ENCODE data around the gene LAMA3.
"Not testable (repeated sequence)": the region's sequence is repeated elsewhere in the genome, so short reads cannot be mapped to it uniquely, and the experiment has no call there.

LAMA3 gene

GRCh38 chr18:23721696-23722480 lies 32.6 kb downstream of the LAMA3 start:
- H3K36me3 ChIP-seq (ENCODE audit: insufficient read depth, low read length) = no peaks in the 10 kb centered on the region
- no peak overlapping the region for H3K4me3 ChIP-seq (ENCODE audit: low read length)
- H2AFZ ChIP-seq (ENCODE audit: low read depth, low read length) = no peak overlapping the region
- no peaks in the 10 kb centered on the region for H3K9me3 ChIP-seq (ENCODE audit: low read length)
- H3K4me1 ChIP-seq (ENCODE audit: insufficient read depth, low read length) = no peaks in the 10 kb centered on the region
- peaks cover 5% of the 10 kb centered on the region for H3K27me3 ChIP-seq (ENCODE audit: insufficient read depth, low read length)

- Histone ChIP-seq H3K27me3 (ENCODE audit: insufficient read depth, low read length) (peaks cover 5% of the 10 kb centered on the region), H3K9me3 (ENCODE audit: low read length) (no peaks in the 10 kb centered on the region), H2AFZ (ENCODE audit: low read depth, low read length) (no peak overlapping the region), H3K36me3 (ENCODE audit: insufficient read depth, low read length) (no peaks in the 10 kb centered on the region), H3K4me3 (ENCODE audit: low read length) (no peak overlapping the region), H3K4me1 (ENCODE audit: insufficient read depth, low read length) (no peaks in the 10 kb centered on the region)
These were observed 33.4 kb downstream of the LAMA3 start for GRCh38 chr18:23722646-23723045.

GRCh38 chr18:23723121-23723520 lies 33.9 kb downstream of the LAMA3 start:
- Histone ChIP-seq H3K27me3 (ENCODE audit: insufficient read depth, low read length) (peaks cover 5% of the 10 kb centered on the region), H2AFZ (ENCODE audit: low read depth, low read length) (no peak overlapping the region), H3K4me1 (ENCODE audit: insufficient read depth, low read length) (no peaks in the 10 kb centered on the region), H3K36me3 (ENCODE audit: insufficient read depth, low read length) (no peaks in the 10 kb centered on the region), H3K9me3 (ENCODE audit: low read length) (no peaks in the 10 kb centered on the region), H3K4me3 (ENCODE audit: low read length) (no peak overlapping the region)

GRCh38 chr18:23724681-23725080 lies 35.4 kb downstream of the LAMA3 start:
- H3K27me3 ChIP-seq (ENCODE audit: insufficient read depth, low read length) = peaks cover 5% of the 10 kb centered on the region
- H2AFZ ChIP-seq (ENCODE audit: low read depth, low read length) = no peak overlapping the region
- H3K4me3 ChIP-seq (ENCODE audit: low read length) = no peak overlapping the region
- H3K4me1 ChIP-seq (ENCODE audit: insufficient read depth, low read length) = no peaks in the 10 kb centered on the region
- H3K36me3 ChIP-seq (ENCODE audit: insufficient read depth, low read length) = no peaks in the 10 kb centered on the region
- no peaks in the 10 kb centered on the region for H3K9me3 ChIP-seq (ENCODE audit: low read length)

GRCh38 chr18:23725351-23725750 lies 36.1 kb downstream of the LAMA3 start:
- H2AFZ ChIP-seq (ENCODE audit: low read depth, low read length) = no peak overlapping the region
- no peak overlapping the region for H3K4me3 ChIP-seq (ENCODE audit: low read length)
- no peaks in the 10 kb centered on the region for H3K9me3 ChIP-seq (ENCODE audit: low read length)
- no peaks in the 10 kb centered on the region for H3K4me1 ChIP-seq (ENCODE audit: insufficient read depth, low read length)
- peaks cover 5% of the 10 kb centered on the region for H3K27me3 ChIP-seq (ENCODE audit: insufficient read depth, low read length)
- no peaks in the 10 kb centered on the region for H3K36me3 ChIP-seq (ENCODE audit: insufficient read depth, low read length)

GRCh38 chr18:23725827-23726661 lies 36.8 kb downstream of the LAMA3 start:
- Histone ChIP-seq H2AFZ (ENCODE audit: low read depth, low read length) (no peak overlapping the region), H3K27me3 (ENCODE audit: insufficient read depth, low read length) (peaks cover 5% of the 10 kb centered on the region), H3K4me3 (ENCODE audit: low read length) (no peak overlapping the region), H3K9me3 (ENCODE audit: low read length) (no peaks in the 10 kb centered on the region), H3K36me3 (ENCODE audit: insufficient read depth, low read length) (no peaks in the 10 kb centered on the region), H3K4me1 (ENCODE audit: insufficient read depth, low read length) (no peaks in the 10 kb centered on the region)

GRCh38 chr18:23727707-23728493 lies 38.6 kb downstream of the LAMA3 start:
- Histone ChIP-seq H3K9me3 (ENCODE audit: low read length) (no peaks in the 10 kb centered on the region), H3K4me3 (ENCODE audit: low read length) (no peak overlapping the region), H3K36me3 (ENCODE audit: insufficient read depth, low read length) (no peaks in the 10 kb centered on the region), H3K4me1 (ENCODE audit: insufficient read depth, low read length) (no peaks in the 10 kb centered on the region), H2AFZ (ENCODE audit: low read depth, low read length) (no peak overlapping the region), H3K27me3 (ENCODE audit: insufficient read depth, low read length) (peaks cover 11% of the 10 kb centered on the region)

GRCh38 chr18:23730857-23731256 lies 41.6 kb downstream of the LAMA3 start:
- no peaks in the 10 kb centered on the region for H3K9me3 ChIP-seq (ENCODE audit: low read length)
- no peaks in the 10 kb centered on the region for H3K36me3 ChIP-seq (ENCODE audit: insufficient read depth, low read length)
- H3K27me3 ChIP-seq (ENCODE audit: insufficient read depth, low read length) = peaks cover 8% of the 10 kb centered on the region
- no peak overlapping the region for H3K4me3 ChIP-seq (ENCODE audit: low read length)
- H3K4me1 ChIP-seq (ENCODE audit: insufficient read depth, low read length) = no peaks in the 10 kb centered on the region
- H2AFZ ChIP-seq (ENCODE audit: low read depth, low read length) = no peak overlapping the region

GRCh38 chr18:23731861-23732260 lies 42.6 kb downstream of the LAMA3 start:
- Histone ChIP-seq H3K4me1 (ENCODE audit: insufficient read depth, low read length) (no peaks in the 10 kb centered on the region), H3K9me3 (ENCODE audit: low read length) (no peaks in the 10 kb centered on the region), H3K4me3 (ENCODE audit: low read length) (no peak overlapping the region), H3K36me3 (ENCODE audit: insufficient read depth, low read length) (no peaks in the 10 kb centered on the region), H2AFZ (ENCODE audit: low read depth, low read length) (no peak overlapping the region), H3K27me3 (ENCODE audit: insufficient read depth, low read length) (peaks cover 8% of the 10 kb centered on the region)

- Histone ChIP-seq H2AFZ (ENCODE audit: low read depth, low read length) (no peak overlapping the region), H3K27me3 (ENCODE audit: insufficient read depth, low read length) (peaks cover 11% of the 10 kb centered on the region), H3K9me3 (ENCODE audit: low read length) (no peaks in the 10 kb centered on the region), H3K4me3 (ENCODE audit: low read length) (no peak overlapping the region), H3K36me3 (ENCODE audit: insufficient read depth, low read length) (no peaks in the 10 kb centered on the region), H3K4me1 (ENCODE audit: insufficient read depth, low read length) (no peaks in the 10 kb centered on the region)
These were observed 43.2 kb downstream of the LAMA3 start for GRCh38 chr18:23732439-23732838.

GRCh38 chr18:23733265-23733664 lies 44.0 kb downstream of the LAMA3 start:
- H2AFZ ChIP-seq (ENCODE audit: low read depth, low read length); H3K4me1 ChIP-seq (ENCODE audit: insufficient read depth, low read length); H3K36me3 ChIP-seq (ENCODE audit: insufficient read depth, low read length); H3K4me3 ChIP-seq (ENCODE audit: low read length); H3K9me3 ChIP-seq (ENCODE audit: low read length): not testable (repeated sequence)
- peaks cover 11% of the 10 kb centered on the region for H3K27me3 ChIP-seq (ENCODE audit: insufficient read depth, low read length)

- Histone ChIP-seq H2AFZ (ENCODE audit: low read depth, low read length) (no peak overlapping the region), H3K4me3 (ENCODE audit: low read length) (no peak overlapping the region), H3K27me3 (ENCODE audit: insufficient read depth, low read length) (peaks cover 13% of the 10 kb centered on the region), H3K9me3 (ENCODE audit: low read length) (no peaks in the 10 kb centered on the region), H3K36me3 (ENCODE audit: insufficient read depth, low read length) (no peaks in the 10 kb centered on the region), H3K4me1 (ENCODE audit: insufficient read depth, low read length) (no peaks in the 10 kb centered on the region)
These were observed 44.6 kb downstream of the LAMA3 start for GRCh38 chr18:23733895-23734294.

GRCh38 chr18:23735021-23735464 lies 45.8 kb downstream of the LAMA3 start:
- no peaks in the 10 kb centered on the region for H3K36me3 ChIP-seq (ENCODE audit: insufficient read depth, low read length)
- peaks cover 14% of the 10 kb centered on the region for H3K27me3 ChIP-seq (ENCODE audit: insufficient read depth, low read length)
- no peaks in the 10 kb centered on the region for H3K9me3 ChIP-seq (ENCODE audit: low read length)
- H3K4me1 ChIP-seq (ENCODE audit: insufficient read depth, low read length) = no peaks in the 10 kb centered on the region
- no peak overlapping the region for H3K4me3 ChIP-seq (ENCODE audit: low read length)
- H2AFZ ChIP-seq (ENCODE audit: low read depth, low read length) = no peak overlapping the region

All from neuron (in vitro differentiated cells).